HG02610 (cell line): Measurements from ENCODE around the gene SOBP.
"Not testable (repeated sequence)": the region's sequence is repeated elsewhere in the genome, so short reads cannot be mapped to it uniquely, and the experiment has no call there.

Experiments used
- ATAC-seq: cut with Tn5 transposase; IDR thresholded peaks from one replicate; pipeline ENCODE4 v1.9.1; 2021; ENCODE audit warnings: mild to moderate bottlenecking, moderate library complexity; ENCODE audit not compliant: unreplicated experiment

SOBP gene

DNA sequence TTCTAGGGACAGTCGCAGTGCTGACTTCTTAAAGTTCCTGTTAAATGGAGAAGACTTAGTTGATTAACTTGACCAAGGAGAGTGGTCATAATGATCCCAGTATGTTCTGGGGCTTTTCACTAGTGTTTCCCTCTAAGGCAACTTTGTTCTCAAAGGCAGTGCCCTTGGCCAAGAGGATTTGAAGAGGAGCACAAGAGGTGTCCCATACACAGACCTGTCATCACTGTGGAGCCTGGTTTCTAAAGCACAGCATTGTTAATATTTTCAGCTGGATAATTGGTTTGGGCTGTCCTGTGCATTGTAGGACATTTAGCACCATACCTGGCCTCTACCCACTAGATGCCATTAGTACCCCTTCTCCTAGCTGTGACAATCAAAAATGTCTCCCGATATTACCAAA is 30.8 kb downstream of the SOBP start:
- not testable (repeated sequence) for ATAC-seq

DNA sequence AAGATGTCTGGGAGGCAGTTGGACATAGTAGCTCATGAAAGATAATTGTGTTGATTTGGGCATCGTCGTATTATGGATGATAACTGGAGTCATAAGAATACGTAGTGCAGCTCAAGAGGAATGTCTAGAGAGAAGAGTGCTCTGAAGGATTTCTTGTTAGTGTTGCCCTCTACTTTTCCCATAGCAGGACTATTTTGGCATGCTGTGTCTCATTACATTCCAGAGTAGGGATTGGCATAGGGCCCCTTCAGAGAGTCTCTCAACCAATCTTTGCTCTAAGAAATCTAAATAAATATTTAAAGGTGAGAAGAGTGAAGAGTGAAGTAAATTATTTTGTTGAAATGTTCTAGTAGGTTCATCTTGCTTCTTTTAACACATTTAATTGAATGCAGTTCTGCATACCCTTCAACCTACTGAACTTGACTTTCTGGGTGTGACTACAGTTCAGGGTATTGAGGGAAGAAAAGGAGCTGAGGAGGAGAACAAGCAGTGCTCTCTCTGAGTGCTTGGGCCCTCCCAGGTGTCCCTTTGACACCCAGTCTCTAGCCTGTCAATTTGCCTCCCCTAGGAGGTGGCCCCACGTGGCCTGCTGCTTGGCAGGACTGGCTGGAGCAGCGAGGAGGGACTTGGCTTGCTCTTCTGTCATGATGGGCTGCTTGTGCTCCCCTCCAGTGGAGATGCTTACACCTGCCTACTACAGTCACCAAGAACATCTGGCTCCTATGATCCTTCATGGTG is 33.3 kb downstream of the SOBP start:
- ATAC-seq: no peak

DNA sequence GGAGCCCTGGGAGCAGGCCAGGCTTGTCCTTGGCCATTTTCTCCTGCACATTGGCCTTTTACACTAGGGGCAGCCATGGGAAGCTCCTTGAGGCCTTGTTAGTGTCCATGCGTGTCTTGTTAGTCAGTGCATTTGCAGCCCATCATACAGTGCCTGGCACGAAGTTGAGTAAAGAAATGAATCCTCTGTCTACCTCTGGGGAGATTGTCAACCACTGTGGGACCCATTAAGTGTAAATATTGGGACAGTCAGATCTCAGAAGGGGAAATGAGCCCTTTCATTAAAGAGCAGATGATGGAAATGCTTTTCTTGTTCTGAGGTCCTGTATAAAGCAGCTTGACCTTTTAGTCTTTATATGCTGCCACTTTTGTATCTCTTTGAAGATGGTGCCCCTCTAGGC is 33.9 kb downstream of the SOBP start:
- no peak for ATAC-seq

DNA sequence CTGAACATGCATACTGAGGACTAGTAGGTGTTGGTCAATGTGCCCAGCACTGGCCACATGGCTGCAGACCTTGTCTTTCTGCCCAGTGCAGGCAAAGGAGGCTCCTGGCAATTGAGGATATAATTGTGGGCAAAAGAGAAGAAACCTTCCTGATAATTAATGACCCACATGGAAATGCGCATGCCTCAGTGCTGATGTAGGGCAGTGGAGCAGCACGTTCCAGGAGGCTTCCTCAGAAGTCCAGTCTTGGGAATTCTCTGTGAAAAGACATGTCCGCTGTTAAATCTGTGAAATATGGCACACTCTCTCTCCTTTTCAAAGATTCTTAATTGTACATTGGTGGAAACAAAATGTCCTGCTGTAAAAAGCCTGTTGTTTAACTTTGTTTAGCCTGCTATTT is 34.7 kb downstream of the SOBP start:
- no peak for ATAC-seq

DNA sequence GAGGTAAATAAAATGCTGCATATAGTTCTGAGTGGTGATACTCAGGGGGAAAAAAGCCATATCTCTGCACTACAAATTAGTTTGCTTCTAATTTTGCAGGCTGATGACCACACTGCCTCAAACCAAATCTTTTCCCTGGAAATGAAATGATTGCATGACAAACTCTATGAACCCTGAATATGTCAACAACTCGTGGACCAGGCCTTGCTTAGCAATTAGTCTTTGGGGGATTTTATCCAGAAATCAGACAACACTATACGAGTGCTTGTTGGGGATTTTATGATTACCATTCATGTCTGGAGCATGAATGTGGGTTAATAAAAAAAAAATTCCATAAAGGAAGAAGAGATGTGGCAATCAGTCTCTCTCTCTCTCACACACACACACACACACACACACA is 42.0 kb downstream of the SOBP start:
- no peak for ATAC-seq

DNA sequence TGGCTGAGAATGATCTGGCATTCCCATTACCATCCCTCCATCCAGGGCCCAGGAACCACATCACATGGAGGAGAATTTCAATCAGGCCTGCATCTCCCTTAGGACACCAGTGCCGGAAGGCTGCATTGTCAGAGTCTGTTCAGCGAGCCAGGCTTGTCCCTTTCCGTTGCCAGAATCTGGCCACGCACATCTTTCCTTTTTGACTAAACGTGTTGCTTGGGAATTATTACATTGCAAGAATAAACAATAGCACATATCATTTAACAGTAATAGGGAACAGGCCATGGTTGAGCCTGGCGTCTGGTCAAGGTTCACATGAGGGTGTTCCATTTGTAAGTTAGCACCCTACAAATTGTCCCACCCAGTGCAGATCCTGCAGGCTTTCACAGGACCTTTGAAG is 42.8 kb downstream of the SOBP start:
- no peak for ATAC-seq

DNA sequence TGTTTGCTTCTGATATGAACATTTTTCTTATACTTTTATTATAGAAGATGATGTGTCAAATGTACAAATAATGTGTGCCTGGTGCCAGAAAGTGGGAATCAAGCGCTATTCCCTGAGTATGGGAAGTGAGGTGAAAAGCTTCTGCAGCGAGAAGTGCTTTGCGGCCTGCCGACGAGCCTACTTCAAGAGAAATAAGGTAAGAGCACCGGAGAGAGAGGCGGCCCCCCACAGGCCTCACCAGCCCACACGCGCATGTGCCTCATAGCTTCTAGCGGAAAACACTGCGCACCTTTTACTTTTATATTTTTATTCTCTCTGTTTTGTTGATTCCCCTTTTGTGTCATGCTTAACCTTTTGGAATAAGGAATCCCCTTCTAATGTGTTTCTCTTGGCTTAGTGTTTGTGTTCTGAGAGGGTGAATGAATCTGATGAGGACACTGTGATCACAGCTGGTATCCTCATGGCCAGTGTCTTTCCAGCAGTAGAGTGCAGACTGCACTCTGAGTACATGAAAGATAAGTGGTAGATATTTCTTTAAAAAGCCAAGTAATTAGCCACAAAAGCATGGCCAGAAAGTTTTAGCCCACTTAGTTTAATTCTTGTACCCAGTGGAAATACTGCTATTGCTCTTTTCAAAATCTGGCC is 43.6 kb downstream of the SOBP start:
- no peak for ATAC-seq

DNA sequence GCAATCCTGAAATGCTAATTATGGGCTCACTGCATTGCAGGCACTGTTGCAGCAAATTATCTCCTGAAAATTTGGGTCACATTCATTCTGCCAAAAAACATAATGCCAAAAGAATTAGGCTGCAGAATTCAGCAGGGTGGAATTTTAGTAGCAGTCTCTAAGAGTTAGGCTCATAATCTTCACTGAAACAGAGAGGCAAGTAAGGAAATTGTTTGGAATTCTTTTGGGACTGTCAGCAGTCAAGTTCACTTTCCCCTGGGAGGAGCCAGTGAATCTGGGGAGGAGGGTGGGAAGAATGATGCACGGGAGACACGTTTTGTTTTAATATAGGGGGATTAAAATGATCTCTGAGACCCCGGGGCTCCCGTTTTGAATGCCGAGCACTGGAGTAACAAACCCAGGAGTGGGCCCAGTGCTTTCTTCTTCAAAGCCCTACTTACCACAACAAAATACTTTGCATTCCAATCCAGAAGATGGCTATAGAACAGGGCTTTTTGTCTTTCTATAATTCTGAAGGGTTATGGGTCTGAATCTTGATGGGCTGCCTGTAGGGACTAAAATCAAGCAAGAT is 44.7 kb downstream of the SOBP start:
- ATAC-seq: no peak

DNA sequence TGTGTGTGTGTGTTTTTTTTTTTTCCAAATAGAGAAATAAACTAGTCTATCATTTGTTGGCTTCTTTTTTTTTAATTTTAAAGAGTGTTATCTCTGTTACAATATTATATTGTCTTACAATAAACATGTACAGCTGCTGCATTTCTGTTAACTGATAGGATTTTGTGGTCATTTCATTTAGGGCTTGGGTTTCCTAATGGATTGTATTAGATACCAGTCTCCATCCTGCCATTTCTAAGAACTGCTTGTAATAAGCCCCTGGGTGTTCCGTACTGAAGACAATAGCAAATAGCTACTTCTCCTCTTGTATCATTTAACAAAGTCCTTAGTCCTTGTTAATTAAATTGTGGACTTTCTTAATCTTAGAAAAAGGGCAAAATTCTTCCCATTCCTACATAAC is 45.7 kb downstream of the SOBP start:
- ATAC-seq: no peak

DNA sequence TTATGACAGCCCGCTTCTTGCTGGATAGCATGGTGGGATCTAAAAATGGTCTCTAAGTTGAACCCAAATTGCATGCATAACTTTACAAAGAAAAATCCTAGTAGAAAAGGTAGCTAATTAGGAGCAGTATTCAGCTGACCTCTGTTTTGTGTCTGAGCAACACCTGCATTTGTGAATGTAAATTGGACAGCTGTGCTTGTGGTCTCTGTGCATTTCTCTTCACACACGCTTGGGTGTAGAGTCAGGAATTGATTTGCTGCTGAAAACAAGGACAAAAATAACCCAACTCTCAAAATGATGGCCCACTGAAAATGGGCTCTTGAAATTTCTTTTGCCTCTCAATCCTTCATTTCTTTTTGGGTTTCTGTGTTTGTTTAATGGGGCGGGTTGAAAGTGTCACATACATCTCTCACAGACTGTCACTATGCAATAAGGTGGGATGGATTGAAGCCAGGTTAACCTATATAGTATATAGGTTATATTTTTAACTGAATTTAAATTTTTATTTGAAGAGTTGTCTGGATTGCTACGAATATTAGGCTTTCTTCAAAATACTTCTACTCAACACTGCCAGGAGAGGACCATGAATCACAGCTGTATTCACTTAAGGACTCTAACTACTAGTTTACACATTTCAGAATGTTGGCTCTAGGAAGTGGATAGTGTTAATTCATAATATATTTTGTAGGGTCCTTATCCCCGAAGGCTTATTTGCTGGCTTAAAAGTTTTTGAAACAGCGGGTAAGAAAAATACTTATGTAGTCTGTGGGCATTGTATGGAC is 46.5 kb downstream of the SOBP start:
- ATAC-seq: no peak

DNA sequence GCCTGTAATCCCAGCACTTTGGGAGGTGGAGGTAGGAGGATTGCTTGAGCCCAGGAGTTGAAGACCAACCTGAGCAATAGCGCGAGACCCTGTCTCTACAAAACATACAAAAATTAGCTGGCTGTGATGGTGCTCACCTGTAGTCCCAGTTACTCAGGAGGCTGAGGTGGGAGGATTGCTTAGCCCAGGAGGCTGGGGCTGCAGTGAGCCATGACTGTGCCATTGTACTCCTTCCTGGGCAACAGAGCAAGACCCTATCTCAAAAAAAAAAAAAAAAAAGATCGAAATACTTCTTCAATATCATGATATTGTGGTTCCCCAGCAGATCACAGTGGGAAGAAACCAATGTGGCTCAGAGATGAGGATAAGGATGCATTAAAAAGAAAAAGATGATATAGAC is 47.6 kb downstream of the SOBP start:
- no peak for ATAC-seq

DNA sequence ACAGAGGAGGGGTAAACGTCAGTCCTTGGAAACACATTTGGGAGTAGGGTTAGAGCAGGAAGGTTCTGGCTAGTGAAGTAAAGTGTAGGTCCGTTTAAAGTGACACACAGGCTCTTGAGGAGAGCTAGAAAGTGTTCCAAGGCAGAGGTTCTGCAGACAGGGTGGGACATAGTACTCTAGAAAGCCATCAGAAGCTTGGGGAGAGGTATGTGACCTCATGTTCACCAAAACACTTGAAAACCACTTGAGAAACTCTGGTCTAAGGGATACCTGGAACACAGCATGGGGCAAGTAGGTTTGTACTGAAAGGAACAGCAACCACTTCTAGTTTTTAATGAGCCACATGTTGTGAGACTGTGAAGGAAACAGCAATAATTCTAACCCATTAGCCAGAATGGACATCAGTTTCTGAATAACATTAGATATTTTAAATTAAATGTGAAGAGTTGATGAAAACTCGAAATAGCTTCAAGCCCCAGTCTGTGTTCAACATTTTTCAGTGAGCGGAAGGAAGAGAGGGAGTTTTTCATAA is 49.0 kb downstream of the SOBP start:
- no peak for ATAC-seq

DNA sequence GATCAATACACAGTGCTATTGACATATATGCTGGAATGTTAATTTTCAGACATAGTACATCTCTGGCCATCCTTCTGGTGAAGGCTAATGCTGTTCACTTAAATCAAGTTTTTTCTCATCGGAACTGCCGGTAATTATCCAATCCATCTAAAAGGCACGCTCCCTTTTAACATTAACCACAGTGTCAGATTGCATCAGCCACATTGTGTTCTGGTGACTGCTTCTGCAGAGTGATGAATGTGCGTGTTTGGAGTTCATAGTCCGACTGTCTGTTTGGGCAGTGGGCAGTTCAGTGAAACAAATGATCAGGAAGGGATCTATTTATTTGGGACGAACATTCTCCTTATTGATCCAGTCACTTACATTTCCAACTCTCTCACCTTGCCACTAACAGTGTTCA is 49.5 kb downstream of the SOBP start:
- ATAC-seq: no peak

DNA sequence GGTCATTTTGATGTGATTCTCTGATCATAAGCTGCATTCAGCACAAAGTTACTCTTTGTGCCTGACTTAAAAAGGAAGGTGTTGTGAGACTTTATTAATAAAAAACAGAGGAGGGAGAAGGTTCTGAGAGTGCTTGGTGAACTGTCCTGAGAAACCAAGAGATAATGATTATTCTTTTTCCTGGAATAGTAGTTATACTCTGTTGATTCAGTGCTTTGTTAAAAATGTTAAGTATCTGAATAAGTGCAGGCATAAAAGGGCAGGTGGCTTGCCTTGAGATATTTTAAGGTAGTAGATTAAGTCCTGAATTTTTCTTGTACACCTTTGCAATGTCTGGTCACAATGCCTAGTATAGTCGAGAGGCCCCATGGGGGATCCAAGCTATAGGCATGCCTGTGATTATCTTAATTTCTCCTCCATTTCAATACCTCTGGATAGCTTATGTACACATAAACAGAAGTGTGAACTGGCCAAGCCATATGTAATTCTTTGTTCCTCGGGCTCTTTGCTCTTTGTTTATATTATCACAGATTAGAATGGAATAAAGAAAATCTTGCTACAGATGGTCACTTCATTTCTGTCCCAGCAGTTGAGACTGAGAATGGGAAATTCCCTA is 50.0 kb downstream of the SOBP start:
- no peak for ATAC-seq

DNA sequence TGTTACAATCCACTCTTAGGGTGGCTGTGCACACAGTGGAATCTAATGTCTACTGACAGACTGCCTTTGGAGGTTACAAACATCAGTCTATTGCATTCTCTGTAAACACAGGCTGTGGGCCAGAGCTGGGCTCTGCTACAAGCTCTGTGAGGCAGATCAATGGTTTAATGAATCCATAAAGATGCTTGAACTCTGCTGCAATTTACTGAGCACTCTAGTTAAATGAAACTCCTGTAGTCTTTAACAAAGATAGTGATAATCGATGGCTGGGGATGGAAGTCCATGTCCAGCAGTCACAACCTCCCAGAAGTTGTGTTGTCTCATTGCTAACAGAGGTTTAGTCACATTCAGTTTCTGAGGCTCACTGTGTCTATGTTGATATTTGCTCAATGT is 50.5 kb downstream of the SOBP start:
- no peak for ATAC-seq

DNA sequence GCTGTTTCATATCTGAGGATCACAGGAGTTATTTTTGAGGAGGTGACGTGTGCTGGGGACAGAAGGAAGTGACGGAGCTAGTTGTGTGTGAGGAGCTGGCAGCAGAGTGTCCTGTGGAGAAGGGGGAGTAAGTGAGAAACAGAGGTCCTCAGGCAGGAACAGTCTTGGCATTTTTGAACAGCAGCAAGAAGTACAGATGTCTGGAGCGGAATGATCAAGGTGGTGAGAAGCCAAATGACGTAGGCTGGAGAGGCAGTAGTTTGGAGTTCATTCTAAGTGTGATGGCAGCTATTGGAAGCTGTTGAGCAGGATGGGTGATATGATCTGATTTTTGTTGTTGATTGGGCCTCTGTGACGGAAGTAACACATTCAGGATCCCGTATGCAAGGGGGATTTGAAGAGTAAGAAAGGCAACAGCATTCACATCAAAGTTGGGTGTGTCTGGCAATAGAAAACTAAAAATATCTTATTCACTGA is 52.3 kb downstream of the SOBP start:
- no peak for ATAC-seq

DNA sequence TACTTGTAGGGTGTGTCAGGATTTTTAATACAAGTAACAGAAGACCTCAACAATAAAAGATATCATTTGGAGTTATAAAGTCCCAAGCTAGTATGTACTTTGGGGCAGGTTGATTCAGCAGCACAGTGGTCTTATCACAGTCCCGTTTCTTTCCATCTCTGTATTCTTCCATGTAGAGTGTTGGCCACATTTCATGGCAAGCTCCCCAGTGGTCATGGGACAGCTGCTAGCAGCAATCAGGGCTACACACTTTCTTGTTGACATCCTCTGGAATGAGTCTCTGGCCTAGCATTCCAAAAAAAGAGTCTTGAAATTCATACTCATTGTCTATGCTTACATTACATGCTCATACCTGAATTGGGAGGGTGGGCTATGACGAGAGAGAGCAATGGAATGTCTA is 53.2 kb downstream of the SOBP start:
- no peak for ATAC-seq

DNA sequence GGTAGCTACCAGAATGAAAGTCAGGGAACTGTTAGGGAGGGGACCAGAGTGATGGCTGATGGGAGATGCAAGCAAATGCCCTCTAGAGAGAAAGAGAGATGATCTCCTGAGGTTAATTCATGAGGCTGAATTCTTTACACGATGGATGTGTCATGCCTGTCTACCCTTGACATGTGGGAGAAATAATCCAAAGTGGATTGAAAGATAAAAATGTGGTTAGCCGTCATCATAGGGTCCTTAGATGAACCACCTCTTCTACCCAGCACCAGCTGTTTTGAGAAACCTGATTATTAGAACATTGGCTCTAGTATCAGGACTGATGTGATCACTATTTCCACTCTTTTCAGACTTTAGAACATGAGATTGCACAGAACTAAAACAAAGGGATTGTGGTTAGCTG is 53.6 kb downstream of the SOBP start:
- ATAC-seq: no peak

DNA sequence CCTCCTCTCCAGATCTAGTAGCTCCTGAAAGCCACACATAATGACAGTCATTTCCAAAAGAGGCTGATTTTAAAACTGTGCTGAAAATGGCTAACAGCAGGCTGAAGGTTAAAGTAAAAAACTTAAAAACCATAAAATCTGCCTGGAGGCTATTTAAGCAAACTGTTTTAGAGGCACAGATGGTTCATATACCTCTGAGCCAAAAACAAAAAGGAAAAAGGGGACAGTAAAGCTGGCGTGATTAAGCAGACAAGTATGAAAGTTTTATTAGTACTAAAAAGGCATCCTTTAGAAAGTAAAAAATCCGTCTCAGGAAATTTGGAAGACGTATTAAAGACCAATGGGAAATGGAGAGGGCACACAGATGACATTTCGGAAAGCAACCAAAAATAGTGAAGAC is 55.8 kb downstream of the SOBP start:
- no peak for ATAC-seq

DNA sequence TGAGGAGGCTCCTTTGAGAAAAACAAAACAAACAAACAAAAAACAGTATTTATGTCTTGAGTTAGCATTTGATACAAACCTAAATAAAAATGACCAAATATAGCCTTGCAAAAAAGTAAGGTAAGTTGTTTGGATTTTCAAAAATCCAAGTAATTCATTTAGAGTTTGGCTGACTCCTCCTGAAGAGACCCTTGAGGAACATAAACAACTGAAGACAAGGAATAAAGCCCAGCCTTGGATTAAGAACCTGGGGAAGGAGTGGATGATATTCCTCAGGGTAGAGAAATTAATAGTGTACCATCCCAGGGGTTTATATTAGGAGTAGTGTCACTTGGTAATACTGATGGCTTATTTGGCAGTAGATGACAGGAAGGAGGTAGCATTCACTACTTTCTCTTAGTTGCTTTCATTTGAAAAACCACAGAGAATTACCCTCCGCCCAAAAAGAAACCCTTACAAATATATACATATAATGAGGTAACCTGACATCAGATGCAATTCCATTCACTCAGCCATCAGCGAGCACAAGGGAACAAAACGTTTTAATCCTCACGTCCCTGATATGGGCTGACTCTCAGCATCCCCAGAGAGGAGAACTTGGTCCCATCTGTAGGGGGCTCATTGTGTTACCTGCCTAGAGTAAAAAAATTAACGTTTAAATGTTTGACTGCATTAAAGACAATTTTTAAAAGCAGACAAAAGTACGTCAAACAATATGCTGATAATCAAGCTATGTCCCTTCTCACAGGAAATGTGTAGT is 57.0 kb downstream of the SOBP start:
- no peak for ATAC-seq
